SK-MEL-5 (cell line): ENCODE results near the gene ENTPD5. TPM values are rescaled to one million over a fixed set of nuclear protein-coding genes. Genes with fewer than 3 reads are reported as not detected.

Source experiments
- small RNA-seq, 2 experiments: library from RNA; depleted of rRNA; stranded (forward); fragments of <200 nt; gene quantifications; one replicate each; pipeline ENCODE3, GENCODE V24; 2014
- total RNA-seq: library from RNA; depleted of rRNA; stranded (reverse); fragments of >200 nt; shearing (Covaris generic); gene quantifications from 2 replicates; pipeline ENCODE4 v1.2.3, GENCODE V29; 2014; rRNA removed

ENTPD5 gene
- total RNA-seq, 1 experiment from 2014 or later, result 8.5 TPM

Small RNA genes lying within 50 kb of the gene (small RNA-seq; reads per million reads assigned to genes)
- gene AC005480.2, result 0 reads per million in 2 experiments

Other genes starting within 250 kb of the ENTPD5 start
- gene PTGR2, start 167.5 kb downstream of the ENTPD5 start, total RNA-seq, result 6.6 and 7.7 TPM in 2 replicates
- 63.9 and 69.7 TPM in 2 replicates for gene ZNF410, start 132.4 kb downstream of the ENTPD5 start, total RNA-seq
- 0.75 and 1.1 TPM in 2 replicates for gene FAM161B, start 69.2 kb downstream of the ENTPD5 start, total RNA-seq
- gene COQ6, start 69.0 kb downstream of the ENTPD5 start, total RNA-seq, result 22.9 and 39.0 TPM in 2 replicates
- 1.8 and 4.0 TPM in 2 replicates for gene BBOF1, start 61 bp upstream of the ENTPD5 start, total RNA-seq
- gene ALDH6A1, start 65.2 kb upstream of the ENTPD5 start, total RNA-seq, result 11.2 and 12.9 TPM in 2 replicates
- 10.5 and 11.8 TPM in 2 replicates for gene LIN52, start 65.7 kb upstream of the ENTPD5 start, total RNA-seq
- gene VSX2, start 220.2 kb upstream of the ENTPD5 start, total RNA-seq, result not detected in 2 replicates